Right lobe of liver (tissue), 4 donors: Measurements from ENCODE around the gene POU3F1.

ENCODE experiments used
- CTCF ChIP-seq, 4 donors: fragments of 200-600 bp in 3 of 4; fragments of 450-650 bp in 1 of 4; IDR thresholded peaks; one replicate each; pipeline versions ENCODE4 v1.5.1 to v1.8.0; 2016 to 2022; ENCODE audit warnings: antibody characterized with exemption in 4 of 4, mild to moderate bottlenecking in 2 of 4
- POLR2A ChIP-seq: fragments of 450-650 bp; IDR thresholded peaks from one replicate; pipeline ENCODE4 v1.6.1; 2017; ENCODE audit warnings: antibody characterized with exemption, mild to moderate bottlenecking
- donor health status: DM: no; HTN: no; CAD: no.
- donor health status: DM: no; HTN: no; CAD: no.
- donor health status: DM: no; HTN: yes; CAD: no.

DNA sequence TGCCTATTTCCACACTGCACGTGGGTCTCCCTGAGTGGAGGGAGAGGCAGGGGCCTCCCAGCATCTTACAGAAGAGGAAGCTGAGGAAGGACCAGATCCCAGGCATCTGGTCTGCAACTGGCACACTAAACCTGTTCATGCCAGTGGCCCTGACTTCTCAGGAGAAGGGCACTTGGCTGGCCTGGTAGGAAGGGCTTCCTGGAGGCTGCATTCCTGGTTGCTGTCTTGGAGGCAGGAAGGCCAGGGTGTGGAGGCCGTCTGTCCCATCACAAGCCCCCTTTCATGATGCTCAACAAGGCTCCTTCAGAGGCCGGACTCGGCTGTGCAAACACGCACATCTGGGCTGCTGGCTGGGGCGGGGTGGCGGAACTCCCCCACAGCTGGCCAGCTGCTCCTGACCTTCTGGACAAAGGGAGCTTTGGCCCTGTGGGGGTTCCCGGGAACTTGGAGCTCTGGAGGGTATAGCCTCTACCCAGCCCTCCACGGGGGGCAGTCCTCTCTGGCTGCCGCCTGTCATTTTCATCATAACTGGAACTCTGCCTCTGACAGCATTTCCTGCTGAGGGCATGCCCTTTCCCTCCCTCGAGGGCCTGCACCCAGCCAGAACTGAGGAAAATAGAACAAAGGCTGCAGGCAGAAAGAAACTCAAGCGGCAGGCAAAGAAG lies 39.2 kb upstream of the POU3F1 start:
- no peak for TF ChIP-seq CTCF (IDR thresholded peaks at IDR 0.05)
- TF ChIP-seq POLR2A = no peak
